HEK293 (cell line): ENCODE data around the gene SCGB1A1.

Experiments
- CTCF ChIA-PET: fragments of 350-600 bp; formaldehyde crosslinking; extraction: SDS; loops from one replicate; lab custom pipeline; 2021; ENCODE audit warnings: antibody characterized with exemption; lab: Yijun Ruan, JAX
- POLR2A ChIA-PET: fragments of 300-600 bp; formaldehyde crosslinking; extraction: SDS; loops from one replicate; lab custom pipeline; 2020; ENCODE audit warnings: antibody characterized with exemption, inconsistent platforms; lab: Yijun Ruan, JAX
- H3K27ac ChIP-seq: fragments of 200-500 bp; sonication (Bioruptor generic); 2 replicates; pipeline ENCODE4 v1.5.1; 2014; ENCODE audit warnings: low read depth, low read length, control low read depth, inconsistent platforms; ENCODE audit errors: extremely low read depth
- H3K36me3 ChIP-seq, 2 experiments: fragments of 200-500 bp in 1 of 2; sonication (Bioruptor generic) in 1 of 2; 1 replicate in 1 of 2; 2 replicates in 1 of 2; pipeline ENCODE4 v1.5.1; 2014 to 2017; ENCODE audit warnings: inconsistent platforms in 2 of 2, low read length in 2 of 2; ENCODE audit not compliant: control insufficient read depth in 2 of 2, insufficient read depth in 1 of 2
- H3K4me1 ChIP-seq: fragments of 200-500 bp; sonication (Bioruptor generic); 2 replicates; pipeline ENCODE4 v1.5.1; 2014; ENCODE audit warnings: mild to moderate bottlenecking, low read length, inconsistent platforms; ENCODE audit not compliant: control insufficient read depth, insufficient read depth
- H3K4me3 ChIP-seq: 2 replicates; pipeline ENCODE4 v1.5.1; 2011; ENCODE audit warnings: low read depth, mild to moderate bottlenecking, control low read depth, low read length, moderate library complexity
- H3K9me3 ChIP-seq: fragments of 200-500 bp; sonication (Bioruptor generic); 2 replicates; pipeline ENCODE4 v1.5.1; 2014; ENCODE audit warnings: low read depth, low read length, inconsistent platforms; ENCODE audit not compliant: control insufficient read depth, insufficient read depth
- ATF2 ChIP-seq: fragments of 450-650 bp; formaldehyde crosslinking; IDR thresholded peaks from 2 replicates; pipeline ENCODE4 v1.5.1; 2016; ENCODE audit warnings: missing biosample characterization, missing genetic modification characterization, low read depth
- GFI1B ChIP-seq: fragments of 450-650 bp; formaldehyde crosslinking; IDR thresholded peaks from 2 replicates; pipeline ENCODE4 v1.5.1; 2016; ENCODE audit warnings: missing biosample characterization, missing genetic modification characterization
- GLIS1 ChIP-seq: fragments of 450-650 bp; formaldehyde crosslinking; IDR thresholded peaks from 2 replicates; pipeline ENCODE4 v1.5.1; 2016; ENCODE audit warnings: missing biosample characterization, missing genetic modification characterization
- HOXA7 ChIP-seq: sonication (generic); formaldehyde crosslinking; IDR thresholded peaks from 2 replicates; pipeline ENCODE4 v1.8.1; 2022; ENCODE audit warnings: missing genetic modification reagents, borderline replicate concordance
- INSM2 ChIP-seq: fragments of 450-650 bp; formaldehyde crosslinking; IDR thresholded peaks from 2 replicates; pipeline ENCODE4 v1.5.1; 2016; ENCODE audit warnings: missing biosample characterization, missing genetic modification characterization
- PRDM1 ChIP-seq: fragments of 450-650 bp; formaldehyde crosslinking; IDR thresholded peaks from 2 replicates; pipeline ENCODE4; 2016; ENCODE audit warnings: missing biosample characterization, missing genetic modification characterization
- SP7 ChIP-seq: fragments of 450-650 bp; formaldehyde crosslinking; IDR thresholded peaks from 2 replicates; pipeline ENCODE4 v1.5.1; 2016; ENCODE audit warnings: missing biosample characterization, missing genetic modification characterization
- YY1 ChIP-seq: fragments of 450-650 bp; formaldehyde crosslinking; IDR thresholded peaks from 2 replicates; pipeline ENCODE4 v1.5.1; 2018; ENCODE audit warnings: missing biosample characterization, missing genetic modification characterization
- ZBTB44 ChIP-seq: fragments of 450-650 bp; IDR thresholded peaks from 2 replicates; pipeline ENCODE4 v1.5.1; 2018; ENCODE audit warnings: missing biosample characterization, mild to moderate bottlenecking, missing genetic modification characterization
- ZBTB48 ChIP-seq: fragments of 450-650 bp; formaldehyde crosslinking; IDR thresholded peaks from 2 replicates; pipeline ENCODE4 v1.5.1; 2016; ENCODE audit warnings: missing biosample characterization, missing genetic modification characterization
- ZBTB6 ChIP-seq: fragments of 450-650 bp; formaldehyde crosslinking; IDR thresholded peaks from 2 replicates; pipeline ENCODE4 v1.5.1; 2017; ENCODE audit warnings: missing biosample characterization, missing genetic modification characterization
- ZFHX2 ChIP-seq: fragments of 450-650 bp; formaldehyde crosslinking; conservative IDR thresholded peaks from 2 replicates; pipeline ENCODE4 v1.5.1; 2016; ENCODE audit warnings: missing biosample characterization, missing genetic modification characterization
- ZIC2 ChIP-seq: fragments of 450-650 bp; formaldehyde crosslinking; IDR thresholded peaks from 2 replicates; pipeline ENCODE4 v1.5.1; 2016; ENCODE audit warnings: missing biosample characterization, missing genetic modification characterization
- ZNF138 ChIP-seq: fragments of 450-650 bp; formaldehyde crosslinking; IDR thresholded peaks from 2 replicates; pipeline ENCODE4 v1.5.1; 2016; ENCODE audit warnings: missing biosample characterization, missing genetic modification characterization, borderline replicate concordance
- ZNF174 ChIP-seq: fragments of 450-650 bp; formaldehyde crosslinking; IDR thresholded peaks from 2 replicates; pipeline ENCODE4 v1.5.0; 2017; ENCODE audit warnings: missing biosample characterization, mild to moderate bottlenecking, missing genetic modification characterization
- ZNF324 ChIP-seq: fragments of 450-650 bp; formaldehyde crosslinking; IDR thresholded peaks from 2 replicates; pipeline ENCODE4 v1.5.1; 2016; ENCODE audit warnings: missing biosample characterization, missing genetic modification characterization
- ZNF335 ChIP-seq: fragments of 450-650 bp; formaldehyde crosslinking; conservative IDR thresholded peaks from 2 replicates; pipeline ENCODE4 v1.5.1; 2016; ENCODE audit warnings: missing biosample characterization, missing genetic modification characterization
- ZNF362 ChIP-seq: fragments of 450-650 bp; formaldehyde crosslinking; IDR thresholded peaks from 2 replicates; pipeline ENCODE4 v1.5.1; 2016; ENCODE audit warnings: missing biosample characterization, missing genetic modification characterization
- ZNF449 ChIP-seq: fragments of 450-650 bp; formaldehyde crosslinking; IDR thresholded peaks from 2 replicates; pipeline ENCODE4 v1.5.1; 2017; ENCODE audit warnings: missing biosample characterization, mild to moderate bottlenecking, missing genetic modification characterization, moderate library complexity
- ZNF48 ChIP-seq: fragments of 450-650 bp; formaldehyde crosslinking; IDR thresholded peaks from 2 replicates; pipeline ENCODE4 v1.5.1; 2016; ENCODE audit warnings: missing biosample characterization, missing genetic modification characterization
- ZNF514 ChIP-seq: fragments of 450-650 bp; formaldehyde crosslinking; IDR thresholded peaks from 2 replicates; pipeline ENCODE4 v1.5.1; 2016; ENCODE audit warnings: missing biosample characterization, missing genetic modification characterization
- ZNF549 ChIP-seq: fragments of 450-650 bp; IDR thresholded peaks from 2 replicates; pipeline ENCODE4 v1.5.1; 2018; ENCODE audit warnings: missing biosample characterization, missing genetic modification characterization, mild to moderate bottlenecking, inconsistent platforms, moderate library complexity
- ZNF571 ChIP-seq: fragments of 450-650 bp; formaldehyde crosslinking; IDR thresholded peaks from 2 replicates; pipeline ENCODE4 v1.5.0; 2017; ENCODE audit warnings: missing biosample characterization, missing genetic modification characterization
- ZNF585B ChIP-seq: fragments of 450-650 bp; formaldehyde crosslinking; IDR thresholded peaks from 2 replicates; pipeline ENCODE4 v1.5.1; 2016; ENCODE audit warnings: missing biosample characterization, missing genetic modification characterization
- ZNF623 ChIP-seq: fragments of 450-650 bp; formaldehyde crosslinking; IDR thresholded peaks from 2 replicates; pipeline ENCODE4 v1.5.1; 2016; ENCODE audit warnings: missing biosample characterization, missing genetic modification characterization

The SCGB1A1 gene

GRCh38 chr11:62433141-62433903 lies 14.5 kb downstream of the SCGB1A1 start:
- peak; percentile 87; the same call in 1 of the 2 replicates for TF ChIP-seq ZNF362 (tag by site-specific recombination)
- no peak for TF ChIP-seq YY1 (tag by site-specific recombination)
- TF ChIP-seq ZNF335 (tag by site-specific recombination) = peak; percentile 44
- TF ChIP-seq SP7 (tag by site-specific recombination) = peak; percentile 74
- 0 out of 2 replicates have a peak, but pooled peaks have one; percentile 28 for TF ChIP-seq ZNF324
- no peak for TF ChIP-seq ZBTB6 (tag by site-specific recombination)
- TF ChIP-seq ZBTB44 (tag by site-specific recombination) = 0 out of 2 replicates have a peak, but pooled peaks have one; percentile 23
- TF ChIP-seq ZNF138 = no peak
- peak; percentile 13; the same call in 1 of the 2 replicates for TF ChIP-seq ZIC2
- peak; percentile 70 for TF ChIP-seq GLIS1 (tag by site-specific recombination)
- peak; percentile 30; the same call in 1 of the 2 replicates for TF ChIP-seq PRDM1 (tag by site-specific recombination)
- Histone ChIP-seq H3K4me1 (no peaks in the 10 kb centered on the region), H3K36me3 (no peaks in the 10 kb centered on the region), H3K9me3 (no peaks in the 10 kb centered on the region), H3K4me3 (no peak overlapping the region), H3K27ac (no peak overlapping the region)
- ChIA-PET POLR2A (interaction anchor here (0.6 kb wide), 2 partner anchors 25 to 40 kb away, joined by 4 to 6 read pairs; no protein-coding TSS in a partner anchor), CTCF (interaction anchor here (0.5 to 2.0 kb wide), 3 partner anchors 9 to 220 kb away, joined by 5 to 8 read pairs (median 7); partner anchors contain the start of gene INTS5)

GRCh38 chr11:62433904-62434276 lies 15.1 kb downstream of the SCGB1A1 start:
- H3K9me3 ChIP-seq = no peaks in the 10 kb centered on the region
- H3K27ac ChIP-seq = no peak overlapping the region
- no peaks in the 10 kb centered on the region for H3K36me3 ChIP-seq
- ChIA-PET POLR2A (interaction anchor here (0.6 kb wide), 1 partner anchor 24 kb away, joined by 4 read pairs; no protein-coding TSS in a partner anchor), CTCF (interaction anchor here (0.5 to 2.0 kb wide), 4 partner anchors 8 to 637 kb away, joined by 3 to 8 read pairs (median 6); partner anchors contain the start of gene INTS5)
- H3K4me3 ChIP-seq = no peak overlapping the region
- H3K4me1 ChIP-seq = no peaks in the 10 kb centered on the region
- TF ChIP-seq ZNF623 (tag by site-specific recombination) = no peak
- no peak for TF ChIP-seq ZNF449
- no peak for TF ChIP-seq GFI1B (tag by site-specific recombination)
- no peak for TF ChIP-seq ZNF549
- TF ChIP-seq INSM2 (tag by site-specific recombination) = no peak
- no peak for TF ChIP-seq HOXA7 (CRISPR knock-in tag)
- TF ChIP-seq ATF2 (tag by site-specific recombination) = no peak
- TF ChIP-seq ZNF174 = no peak
- no peak for TF ChIP-seq ZFHX2 (tag by site-specific recombination)
- TF ChIP-seq ZNF514 (tag by site-specific recombination) = no peak
- TF ChIP-seq ZNF571 (tag by site-specific recombination) = no peak
- no peak for TF ChIP-seq ZBTB48
- TF ChIP-seq ZNF48 = no peak
- no peak for TF ChIP-seq ZNF585B (tag by site-specific recombination)
- no peak; the same call in 1 of the 2 replicates for TF ChIP-seq SP7 (tag by site-specific recombination)
- TF ChIP-seq ZNF335 (tag by site-specific recombination) = no peak
